Activated CD8-positive, alpha-beta memory T cell treated with anti-CD3 and anti-CD28 coated beads for 36 hours (primary cell): ENCODE measurements around the gene ANAPC15. TPM values are rescaled to one million over a fixed set of nuclear protein-coding genes. Genes with fewer than 3 reads are reported as not detected.

Source experiments
- CTCF ChIA-PET: fragments of 350-600 bp; sonication (Branson Sonifier 250); formaldehyde crosslinking; loops from one replicate; lab custom pipeline; 2021; ENCODE audit warnings: antibody characterized with exemption; lab: Charles Lee
- POLR2A ChIA-PET: fragments of 350-600 bp; sonication (Branson Sonifier 250); formaldehyde crosslinking; loops from one replicate; lab custom pipeline; 2021; ENCODE audit warnings: antibody characterized with exemption; lab: Charles Lee
- total RNA-seq, 2 experiments: library from RNA; stranded (reverse); gene quantifications; one replicate each; pipeline ENCODE4 v1.2.3, GENCODE V29; 2021

ANAPC15 gene
- total RNA-seq, 2 experiments from 2014 or later = 53.5 to 59.4 TPM

DNA sequence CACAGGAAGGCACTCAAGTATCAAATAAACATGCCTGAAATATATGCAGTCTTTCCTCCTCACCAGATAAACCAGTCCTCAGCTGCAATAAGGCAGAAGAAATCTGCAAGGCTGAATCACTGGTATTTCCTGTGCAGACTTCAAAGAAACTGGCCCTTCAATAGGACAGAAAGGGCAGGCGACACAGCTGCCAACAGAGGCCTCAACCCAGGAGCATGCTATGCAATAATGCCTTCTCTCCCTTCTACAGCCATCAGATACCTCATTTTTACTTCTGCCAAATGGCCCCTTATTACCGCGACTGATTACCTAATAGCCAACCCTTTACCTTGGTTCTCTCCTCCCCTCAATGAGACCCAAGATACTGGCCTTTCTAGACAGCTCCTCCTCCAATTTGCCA lies 40.1 kb downstream of the ANAPC15 start:
- CTCF ChIA-PET = interaction anchor here (1.2 to 3.2 kb wide), 2 partner anchors 19 to 47 kb away, joined by 3 to 11 read pairs; no protein-coding TSS in a partner anchor
- POLR2A ChIA-PET = no interaction called here

- POLR2A ChIA-PET = interaction anchor here (0.6 kb wide), 1 partner anchor 207 kb away, joined by 4 read pairs; no protein-coding TSS in a partner anchor
- CTCF ChIA-PET = interaction anchor here (3.2 kb wide), 1 partner anchor 45 kb away, joined by 11 read pairs; no protein-coding TSS in a partner anchor
Observed at GRCh38 chr11:72070491-72070890, 42.0 kb downstream of the ANAPC15 start.

DNA sequence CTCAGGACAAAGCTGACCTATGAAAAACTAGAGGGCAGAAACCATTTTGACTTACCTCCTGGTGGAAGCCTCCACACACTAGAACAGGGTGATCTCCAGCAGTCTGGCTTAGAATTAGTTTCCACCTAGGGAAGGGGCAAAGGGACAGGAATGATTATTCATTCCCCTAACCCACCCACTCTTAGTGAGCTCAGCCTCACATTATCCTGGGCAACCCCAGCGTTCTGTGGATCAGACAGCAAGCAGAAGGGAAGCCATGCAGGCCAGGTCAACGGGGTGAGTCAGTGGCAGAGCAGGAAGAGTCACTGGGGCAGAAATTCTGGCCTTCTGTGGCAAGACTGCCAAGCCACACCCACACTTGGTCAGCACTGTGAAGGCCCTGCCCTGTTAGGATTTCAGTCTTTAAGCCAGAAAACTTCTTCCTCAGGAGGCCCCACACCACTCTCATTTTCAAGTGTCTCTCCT lies 42.7 kb downstream of the ANAPC15 start:
- CTCF ChIA-PET = no interaction called here
- POLR2A ChIA-PET = interaction anchor here (0.6 kb wide), 1 partner anchor 208 kb away, joined by 4 read pairs; no protein-coding TSS in a partner anchor

- ChIA-PET POLR2A (no interaction called here), CTCF (no interaction called here)
Observed at GRCh38 chr11:72069200-72069599, 43.3 kb downstream of the ANAPC15 start.

- CTCF ChIA-PET = no interaction called here
- POLR2A ChIA-PET = no interaction called here
Observed at GRCh38 chr11:72067676-72068075, 44.8 kb downstream of the ANAPC15 start.

DNA sequence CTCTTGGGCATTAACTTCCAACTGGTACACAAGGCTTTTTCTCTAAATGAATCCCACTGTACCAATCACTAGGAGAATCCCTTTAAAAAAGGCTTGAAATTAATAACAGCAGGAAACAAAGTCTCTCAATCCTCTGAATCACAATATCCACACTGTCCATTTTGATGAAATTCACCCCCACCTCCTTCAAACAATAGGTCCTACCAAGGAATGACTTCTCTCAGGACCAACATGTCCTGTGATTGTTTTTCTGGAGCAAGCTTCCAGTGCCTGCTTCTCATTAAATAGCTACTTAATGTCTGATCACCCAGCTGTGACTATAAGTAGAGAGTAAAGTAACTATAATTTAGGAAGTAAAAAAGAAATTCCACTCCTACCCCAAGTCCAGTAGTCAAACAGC lies 45.2 kb downstream of the ANAPC15 start:
- ChIA-PET CTCF (no interaction called here), POLR2A (no interaction called here)

- POLR2A ChIA-PET = no interaction called here
- CTCF ChIA-PET = interaction anchor here (1.0 to 1.8 kb wide), 2 partner anchors 18 to 24 kb away, joined by 3 to 5 read pairs; no protein-coding TSS in a partner anchor
Observed at GRCh38 chr11:72066855-72067254, 45.6 kb downstream of the ANAPC15 start.

GRCh38 chr11:72061739-72062396 lies 50.6 kb downstream of the ANAPC15 start:
- POLR2A ChIA-PET = no interaction called here
- CTCF ChIA-PET = interaction anchor here (1.3 kb wide), 1 partner anchor 42 kb away, joined by 3 read pairs; no protein-coding TSS in a partner anchor

Other genes starting within 250 kb of the ANAPC15 start
- gene DEFB131B, start 234.2 kb downstream of the ANAPC15 start, total RNA-seq = not detected
- 10 to 100 TPM; 12.1 to 15.0 TPM for gene XNDC1N, start 184.1 kb downstream of the ANAPC15 start, total RNA-seq
- gene RNF121, start 183.6 kb downstream of the ANAPC15 start, total RNA-seq = 10 to 100 TPM; 48.1 to 50.7 TPM
- gene IL18BP, start 113.8 kb downstream of the ANAPC15 start, total RNA-seq = 1 to 10 TPM; 6.6 to 7.9 TPM
- 100 to 1,000 TPM; 103 to 110 TPM for gene NUMA1, start 32.2 kb downstream of the ANAPC15 start, total RNA-seq
- gene LRRC51, start 31.8 kb downstream of the ANAPC15 start, total RNA-seq = 10 to 100 TPM in 1 of 2 experiments, 1 to 10 TPM in 1; 9.6 to 11.3 TPM
- gene LAMTOR1, start 9.4 kb downstream of the ANAPC15 start, total RNA-seq = 10 to 100 TPM; 66.9 to 77.0 TPM
- gene TOMT, start 6.8 kb downstream of the ANAPC15 start, total RNA-seq = not detected
- gene FOLR3, start 23.0 kb upstream of the ANAPC15 start, total RNA-seq = not detected
- not detected for gene FOLR1, start 79.4 kb upstream of the ANAPC15 start, total RNA-seq
- gene FOLR2, start 104.1 kb upstream of the ANAPC15 start, total RNA-seq = not detected
- gene INPPL1, start 112.1 kb upstream of the ANAPC15 start, total RNA-seq = 100 to 1,000 TPM in 1 of 2 experiments, 10 to 100 TPM in 1; 93.9 to 104 TPM
- gene PHOX2A, start 131.5 kb upstream of the ANAPC15 start, total RNA-seq = not detected